ENCODE results near the gene MBOAT7. TPM values are rescaled to one million over a fixed set of nuclear protein-coding genes. Genes with fewer than 3 reads are reported as not detected.

Gene MBOAT7
- 133 to 153 TPM (median 146 TPM) in 5 replicates for total RNA-seq (2022; extraction: Qiagen RNA extraction)

GRCh38 chr19:54189145-54189734 lies at the start of gene MBOAT7:
Gene MBOAT7 (minus strand): TSS chr19:54189580. CDS start chr19:54188508, 1,072 bp downstream.

GRCh38 chr19:54222474-54223276 lies 33.3 kb upstream of the MBOAT7 start, which contains the start of gene LILRB3:
Gene LILRB3 (minus strand): TSS chr19:54223007. CDS start chr19:54222976, 31 bp downstream.

GRCh38 chr19:54191011-54191810 lies 1.8 kb upstream of the MBOAT7 start, which contains the start of gene TSEN34:
Gene TSEN34 (plus strand): TSS chr19:54191308. CDS start chr19:54191365, 57 bp downstream.

GRCh38 chr19:54172471-54173358 lies 16.7 kb downstream of the MBOAT7 start, which contains the start of gene TMC4:
Gene TMC4 (minus strand): TSS chr19:54173160. CDS start chr19:54173117, 43 bp downstream.

GRCh38 chr19:54159352-54160181 lies 29.8 kb downstream of the MBOAT7 start, which contains the start of gene LENG1:
Gene LENG1 (minus strand): TSS chr19:54159721. CDS start chr19:54159695, 26 bp downstream.

GRCh38 chr19:54137699-54138488 lies 51.5 kb downstream of the MBOAT7 start, which contains the start of gene CNOT3:
Gene CNOT3 (plus strand): TSS chr19:54137762. CDS start chr19:54142979, 5,217 bp downstream.

Other genes with a start within 250 kb of the MBOAT7 start
- 0.62 to 1.1 TPM (median 0.91 TPM) in 5 replicates for gene CACNG8, start 226.6 kb downstream of the MBOAT7 start, total RNA-seq (2022; extraction: Qiagen RNA extraction)
- gene CACNG6, start 197.9 kb downstream of the MBOAT7 start, total RNA-seq (2022; extraction: Qiagen RNA extraction): 8.8 to 12.8 TPM (median 11.3 TPM) in 5 replicates
- 0.60 to 1.2 TPM (median 0.73 TPM) in 4 of 5 replicates, not detected in the other for gene VSTM1, start 125.7 kb downstream of the MBOAT7 start, total RNA-seq (2022; extraction: Qiagen RNA extraction)
- not detected in 5 replicates for gene TARM1, start 108.2 kb downstream of the MBOAT7 start, total RNA-seq (2022; extraction: Qiagen RNA extraction)
- gene OSCAR, start 88.8 kb downstream of the MBOAT7 start, total RNA-seq (2022; extraction: Qiagen RNA extraction): 0.20 to 0.41 TPM (median 0.27 TPM) in 5 replicates
- gene NDUFA3, start 86.7 kb downstream of the MBOAT7 start, total RNA-seq (2022; extraction: Qiagen RNA extraction): 140 to 263 TPM (median 231 TPM) in 5 replicates
- gene TFPT, start 73.9 kb downstream of the MBOAT7 start, total RNA-seq (2022; extraction: Qiagen RNA extraction): 18.6 to 23.8 TPM (median 19.8 TPM) in 5 replicates
- 105 to 119 TPM (median 114 TPM) in 5 replicates for gene PRPF31, start 73.8 kb downstream of the MBOAT7 start, total RNA-seq (2022; extraction: Qiagen RNA extraction)
- gene CNOT3, start 51.8 kb downstream of the MBOAT7 start, total RNA-seq (2022; extraction: Qiagen RNA extraction): 50.5 to 63.8 TPM (median 58.1 TPM) in 5 replicates
- 7.5 to 8.5 TPM (median 7.9 TPM) in 5 replicates for gene LENG1, start 29.9 kb downstream of the MBOAT7 start, total RNA-seq (2022; extraction: Qiagen RNA extraction)
- 0.73 to 1.5 TPM (median 1.1 TPM) in 5 replicates for gene TMC4, start 16.4 kb downstream of the MBOAT7 start, total RNA-seq (2022; extraction: Qiagen RNA extraction)
- gene TSEN34, start 1.7 kb upstream of the MBOAT7 start, total RNA-seq (2022; extraction: Qiagen RNA extraction): 77.0 to 127 TPM (median 122 TPM) in 5 replicates
- 2,122 to 2,593 TPM (median 2,171 TPM) in 5 replicates for gene RPS9, start 11.3 kb upstream of the MBOAT7 start, total RNA-seq (2022; extraction: Qiagen RNA extraction)
- 0.14 to 0.38 TPM (median 0.30 TPM) in 5 replicates for gene LILRB3, start 33.4 kb upstream of the MBOAT7 start, total RNA-seq (2022; extraction: Qiagen RNA extraction)
- gene LILRA6, start 53.2 kb upstream of the MBOAT7 start, total RNA-seq (2022; extraction: Qiagen RNA extraction): 0.08 TPM in 1 of 5 replicates, not detected in the others
- gene LILRB5, start 67.7 kb upstream of the MBOAT7 start, total RNA-seq (2022; extraction: Qiagen RNA extraction): 0.05 TPM in 2 of 5 replicates, not detected in the others
- 0.06 to 0.22 TPM (median 0.08 TPM) in 3 of 5 replicates, not detected in the others for gene LILRB2, start 91.5 kb upstream of the MBOAT7 start, total RNA-seq (2022; extraction: Qiagen RNA extraction)
- gene LILRA5, start 123.6 kb upstream of the MBOAT7 start, total RNA-seq (2022; extraction: Qiagen RNA extraction): 0.09 TPM in 1 of 5 replicates, not detected in the others
- not detected in 5 replicates for gene LILRA4, start 149.6 kb upstream of the MBOAT7 start, total RNA-seq (2022; extraction: Qiagen RNA extraction)
- not detected in 5 replicates for gene LAIR1, start 175.4 kb upstream of the MBOAT7 start, total RNA-seq (2022; extraction: Qiagen RNA extraction)
- 0.09 to 0.31 TPM (median 0.16 TPM) in 5 replicates for gene TTYH1, start 225.9 kb upstream of the MBOAT7 start, total RNA-seq (2022; extraction: Qiagen RNA extraction)

Data from A549 treated with Hydrocortisone at 1 μM for 4 hours (cell line).